G401.6 (cell line): ENCODE measurements around the gene RANBP3.

Source experiments
- FAIRE-seq: peaks from 2 replicates; lab custom pipeline; 2012; peaks lifted over from hg19 to GRCh38; lab: Jason Lieb, UNC

RANBP3 gene

DNA sequence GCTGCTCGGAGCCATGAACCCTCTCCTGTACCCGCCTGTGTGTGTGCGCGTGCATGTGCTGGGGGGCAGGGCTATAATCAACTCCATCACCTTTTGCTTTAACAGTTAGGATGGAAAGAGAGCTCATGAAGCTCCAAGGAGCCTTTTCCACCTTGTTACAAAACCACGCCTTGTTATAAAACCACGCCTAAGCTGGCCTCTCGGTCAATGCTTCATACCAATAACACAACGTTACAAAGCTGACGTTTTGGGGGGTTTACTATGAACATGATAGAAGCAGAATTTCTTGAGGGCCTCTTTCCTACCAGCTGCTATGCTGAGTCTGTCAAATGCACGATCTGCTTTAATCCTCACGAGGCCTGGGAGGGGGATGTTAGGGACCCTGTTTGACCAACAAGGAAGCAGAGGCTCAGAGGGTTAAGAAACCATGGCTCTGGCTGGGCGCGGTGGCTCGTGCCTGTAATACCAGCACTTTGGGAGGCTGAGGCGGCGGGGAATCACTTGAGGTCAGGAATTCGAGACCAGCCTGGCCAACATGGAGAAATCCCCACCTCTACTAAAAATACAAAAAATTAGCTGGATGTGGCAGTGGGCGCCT, 52.0 kb downstream of the RANBP3 start:
- no peak for FAIRE-seq

DNA sequence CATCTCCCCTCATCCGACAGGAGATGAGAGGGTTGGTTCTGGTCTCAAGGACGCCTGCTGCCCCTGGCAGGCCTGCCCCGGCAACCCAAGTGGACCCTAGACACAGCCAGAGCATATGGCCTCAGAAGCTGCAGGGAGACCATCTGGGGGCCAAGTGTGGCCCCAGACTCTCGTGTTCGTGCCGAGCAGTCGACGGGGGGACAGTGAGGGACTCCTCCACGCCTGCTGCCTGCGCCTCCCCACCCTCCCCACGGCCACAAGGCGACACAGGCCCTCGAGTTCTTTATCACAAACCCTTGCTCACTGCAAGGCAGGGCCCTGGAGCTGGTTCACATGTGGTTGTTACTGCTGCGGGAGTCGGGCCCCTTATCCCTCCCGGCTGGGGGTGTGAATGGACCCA, 54.6 kb downstream of the RANBP3 start:
- no peak for FAIRE-seq

DNA sequence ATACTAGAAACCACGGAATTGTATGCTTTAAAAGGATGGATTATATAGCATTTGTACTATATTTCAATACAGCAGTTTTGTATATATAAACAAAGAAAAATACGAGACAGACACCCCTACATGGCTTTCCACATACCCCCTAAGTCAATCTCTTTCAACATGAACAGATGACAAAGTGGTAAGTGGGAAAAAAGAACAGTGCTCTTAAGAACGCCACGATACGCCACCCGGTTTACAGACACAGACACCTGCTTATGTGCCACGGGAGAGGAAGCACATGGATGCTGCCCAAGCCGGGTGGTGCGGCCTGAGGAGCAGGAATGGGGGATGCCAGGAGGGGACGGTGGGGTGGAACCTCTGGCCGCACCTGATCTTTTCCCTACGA, 55.8 kb downstream of the RANBP3 start:
- FAIRE-seq: no peak

DNA sequence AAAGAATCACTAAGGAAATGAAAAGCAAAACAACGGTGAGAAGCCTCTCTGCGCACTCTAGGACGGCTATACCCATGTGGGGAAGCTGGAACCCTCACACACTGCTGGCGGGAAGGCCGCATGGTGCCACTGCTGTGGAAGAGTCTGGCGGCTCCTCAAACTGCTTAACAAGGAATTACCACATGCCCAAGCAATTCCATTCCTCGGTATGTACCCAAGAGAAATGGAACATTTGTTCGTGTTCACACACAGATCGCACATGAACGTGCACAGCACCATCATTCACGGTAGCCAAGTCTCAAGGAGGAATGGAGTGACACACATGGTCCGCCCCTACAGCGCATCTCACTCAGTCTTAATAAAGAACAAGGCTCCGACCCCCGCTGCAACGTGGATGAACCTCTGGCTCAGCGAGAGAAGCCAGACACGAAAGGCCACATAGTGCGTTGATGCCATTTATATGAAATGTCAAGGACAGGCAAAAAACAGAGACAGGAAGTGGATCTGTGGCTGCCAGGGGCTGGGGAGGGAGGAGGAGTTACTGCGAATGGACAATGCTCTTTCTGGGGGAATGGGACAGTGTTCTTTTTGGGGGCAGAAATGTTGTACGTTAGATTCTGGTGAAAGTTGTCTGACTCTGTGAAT, 56.3 kb downstream of the RANBP3 start:
- FAIRE-seq: no peak

DNA sequence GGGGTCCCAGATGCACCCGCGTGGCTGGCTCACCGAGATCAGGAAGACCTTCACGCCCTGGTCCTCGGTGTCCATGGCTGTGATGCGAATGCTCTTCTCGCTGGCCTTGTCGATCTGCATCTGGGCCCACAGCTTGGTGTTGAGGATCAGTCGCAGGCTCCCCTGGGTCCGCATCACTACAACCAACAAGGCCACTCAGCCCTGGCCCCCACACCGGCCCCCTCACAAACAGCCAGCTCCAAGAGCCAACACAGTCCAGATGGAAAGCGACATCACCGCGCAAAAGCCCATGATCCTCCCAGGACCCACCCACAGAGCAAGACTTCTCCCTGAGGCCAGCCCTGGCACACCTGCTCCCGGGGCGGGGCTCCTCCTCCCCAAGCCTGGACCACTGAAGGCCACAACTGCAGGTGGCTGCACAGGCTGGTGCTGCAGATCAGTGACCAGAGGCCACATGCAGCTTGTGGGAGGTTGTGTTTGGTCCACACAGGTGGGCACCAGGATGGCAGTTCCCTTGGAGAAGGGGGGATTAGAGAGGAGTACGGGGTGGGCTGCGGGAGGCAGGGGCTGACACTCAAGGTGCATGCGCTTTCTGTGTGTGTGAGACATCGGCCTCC, 59.4 kb downstream of the RANBP3 start:
- FAIRE-seq: no peak

DNA sequence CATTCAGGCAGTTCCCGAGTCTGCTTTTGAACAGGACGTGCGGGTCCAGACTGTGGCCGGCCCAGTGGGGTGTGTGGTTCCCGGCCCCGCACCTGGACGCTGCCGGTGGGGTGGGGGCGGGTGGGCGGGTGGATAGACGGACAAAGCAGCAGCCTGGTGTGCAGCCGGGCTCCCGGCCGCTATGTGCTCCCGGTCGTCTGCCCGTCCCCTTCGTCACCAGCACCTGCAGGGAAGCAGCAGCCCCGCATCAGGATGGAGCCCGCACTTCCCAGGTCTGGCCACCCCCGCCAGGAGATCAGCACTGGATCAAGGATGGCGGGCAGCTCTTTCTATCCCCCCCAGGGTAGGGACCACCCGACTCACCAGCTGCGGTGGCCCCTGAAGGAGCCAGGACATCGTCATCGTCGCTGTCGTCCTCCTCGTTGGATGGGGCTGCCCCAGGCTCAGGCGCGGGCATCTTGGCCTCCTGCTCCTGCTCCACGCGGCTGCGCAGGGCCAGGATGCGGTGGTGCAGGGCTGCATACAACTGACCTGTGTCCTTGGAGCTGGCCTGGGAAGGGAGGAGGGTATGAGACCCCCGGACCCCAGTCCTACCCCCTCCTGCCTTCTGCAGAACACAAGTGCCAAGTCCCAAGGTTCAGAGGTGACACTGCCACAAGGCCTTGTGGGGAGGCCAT, 60.4 kb downstream of the RANBP3 start:
- FAIRE-seq: no peak

DNA sequence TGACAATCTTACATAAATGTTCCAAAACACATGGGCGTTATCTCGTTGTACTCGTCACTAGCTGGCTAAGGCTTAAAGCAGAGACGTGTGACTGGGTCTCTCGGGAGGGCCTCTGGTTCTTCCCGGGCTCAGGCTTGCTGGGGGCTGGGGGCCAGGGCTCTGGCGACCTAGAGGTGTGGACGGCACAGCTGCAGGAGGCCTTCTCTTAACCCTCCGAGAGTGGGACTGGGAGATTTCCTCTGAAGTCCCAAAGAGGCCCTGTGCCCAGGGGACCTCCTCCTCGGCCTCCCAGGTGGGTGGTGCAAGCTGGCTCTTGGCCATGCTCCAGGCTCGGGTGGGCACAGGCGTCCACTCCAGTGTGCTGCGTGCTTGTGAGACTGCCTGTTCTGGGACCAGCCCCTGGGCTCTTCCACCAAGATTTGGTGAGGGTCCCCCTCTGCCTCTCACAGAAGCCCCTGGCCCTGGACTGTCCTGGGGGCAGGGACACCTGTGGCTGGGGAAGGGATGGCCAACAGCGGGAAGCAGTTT, 61.7 kb downstream of the RANBP3 start:
- no peak for FAIRE-seq

DNA sequence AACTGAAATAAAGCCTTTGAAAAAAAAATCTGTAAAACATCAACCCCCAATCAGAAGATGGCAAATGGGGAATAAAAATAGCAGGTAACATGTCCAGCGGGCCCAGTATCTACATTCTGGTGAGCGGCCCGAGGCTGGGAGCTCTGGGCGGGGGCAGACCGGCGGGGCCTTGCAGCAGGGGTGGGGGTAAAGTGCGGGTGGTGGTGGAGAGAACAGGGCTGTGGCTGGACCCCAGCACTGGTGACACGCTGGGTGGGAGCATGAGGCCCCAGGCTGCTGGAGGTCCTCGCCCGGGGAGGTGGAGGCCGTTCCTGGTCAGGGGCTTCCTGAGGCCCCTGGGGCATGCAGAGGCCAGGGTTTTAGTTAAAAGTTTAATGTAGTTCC, 62.2 kb downstream of the RANBP3 start:
- no peak for FAIRE-seq

DNA sequence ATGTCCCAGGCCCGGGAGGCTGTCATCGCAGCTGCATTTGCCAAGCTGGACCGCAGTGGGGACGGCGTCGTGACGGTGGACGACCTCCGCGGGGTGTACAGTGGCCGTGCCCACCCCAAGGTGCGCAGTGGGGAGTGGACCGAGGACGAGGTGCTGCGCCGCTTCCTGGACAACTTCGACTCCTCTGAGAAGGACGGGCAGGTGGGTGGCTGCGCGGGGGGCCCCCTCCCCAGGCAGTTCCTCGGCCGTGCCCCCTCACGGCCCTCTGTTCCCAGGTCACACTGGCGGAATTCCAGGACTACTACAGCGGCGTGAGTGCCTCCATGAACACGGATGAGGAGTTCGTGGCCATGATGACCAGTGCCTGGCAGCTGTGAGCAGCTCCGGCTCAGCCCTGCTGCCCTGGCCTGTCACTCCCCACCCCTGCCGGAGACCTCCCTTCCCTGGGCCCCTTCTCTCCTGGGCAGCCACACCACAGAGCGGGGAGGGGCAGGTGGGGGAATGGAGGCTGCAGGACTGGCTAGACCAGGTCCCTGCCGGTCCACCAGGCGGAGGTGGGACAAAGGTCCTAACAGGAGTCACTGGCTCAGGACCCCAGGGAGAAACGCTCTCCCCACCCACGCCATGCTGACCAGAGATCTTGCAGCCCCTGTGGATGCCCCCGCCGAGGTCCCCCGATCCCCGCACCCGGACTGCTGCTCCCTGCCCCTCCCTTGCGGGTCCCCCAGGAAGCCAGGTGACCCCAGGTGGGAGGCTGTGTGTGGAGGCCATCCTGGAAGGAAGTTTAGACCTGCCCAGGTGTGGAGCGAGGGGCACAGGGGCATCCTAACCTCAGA, 62.8 kb downstream of the RANBP3 start:
- no peak for FAIRE-seq

DNA sequence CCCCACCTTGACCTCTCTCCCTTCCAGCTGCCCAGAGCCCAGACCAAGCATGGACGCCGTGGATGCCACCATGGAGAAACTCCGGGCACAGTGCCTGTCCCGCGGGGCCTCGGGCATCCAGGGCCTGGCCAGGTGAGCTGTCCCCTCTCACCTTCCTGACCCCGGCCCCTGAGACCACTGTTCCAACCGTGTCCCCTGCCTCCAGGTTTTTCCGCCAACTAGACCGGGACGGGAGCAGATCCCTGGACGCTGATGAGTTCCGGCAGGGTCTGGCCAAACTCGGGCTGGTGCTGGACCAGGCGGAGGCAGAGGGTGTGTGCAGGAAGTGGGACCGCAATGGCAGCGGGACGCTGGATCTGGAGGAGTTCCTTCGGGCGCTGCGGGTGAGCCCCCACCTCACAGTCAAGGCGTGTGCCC, 63.6 kb downstream of the RANBP3 start:
- FAIRE-seq: no peak

DNA sequence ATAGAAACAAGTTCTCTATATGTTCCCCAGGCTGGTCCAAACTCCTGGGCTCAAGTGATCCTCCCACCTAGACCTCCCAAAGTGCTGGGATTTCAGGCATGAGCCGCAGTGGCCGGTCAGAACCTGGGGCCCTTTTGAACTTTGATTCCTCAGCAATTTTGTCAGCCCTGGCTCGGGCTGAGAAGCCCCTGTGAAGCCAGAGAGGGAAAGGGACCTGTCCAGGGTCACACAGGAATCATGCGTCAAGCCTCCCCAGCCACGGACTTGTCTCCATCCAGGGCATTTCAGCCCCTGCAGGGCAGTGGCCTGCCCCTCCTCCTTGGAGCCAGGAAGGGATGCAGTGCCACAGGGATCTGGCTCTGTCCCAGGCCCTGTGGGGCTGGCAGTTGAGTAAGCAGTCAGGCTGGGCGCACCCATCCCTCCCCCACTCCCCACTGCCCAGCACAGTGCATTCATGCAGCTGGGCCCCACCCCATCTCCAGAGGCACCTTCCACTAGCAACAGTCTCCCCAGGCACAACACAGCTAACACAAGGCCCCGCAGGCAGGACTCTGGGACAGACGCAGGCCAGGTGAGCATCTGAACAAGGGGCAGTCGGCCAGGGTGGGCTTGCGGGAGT, 64.1 kb downstream of the RANBP3 start, which contains the start of gene CAPS:
CAPS (plus strand) TSS at position 516 of the 619 bp plus-strand sequence. CDS start 153 bp downstream, outside the sequence.
- FAIRE-seq: no peak

DNA sequence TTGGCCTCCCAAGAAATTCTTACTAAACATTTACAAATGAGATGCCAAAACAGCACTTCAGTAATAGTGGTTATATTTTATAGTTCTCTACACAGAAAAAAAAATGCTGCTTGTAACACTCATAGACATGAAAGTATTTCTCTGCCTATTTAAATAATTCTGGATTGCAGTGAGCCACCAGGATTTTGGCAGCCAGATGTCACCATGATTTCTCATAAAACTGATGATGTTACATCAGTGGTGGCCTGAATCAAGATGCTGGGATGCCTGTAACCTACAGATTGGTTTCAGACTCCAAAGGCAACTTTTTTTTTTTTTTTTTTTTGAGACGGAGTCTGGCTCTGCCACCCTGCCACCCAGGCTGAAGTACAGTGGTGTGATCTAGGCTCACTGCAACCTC, 66.6 kb downstream of the RANBP3 start:
- no peak for FAIRE-seq

DNA sequence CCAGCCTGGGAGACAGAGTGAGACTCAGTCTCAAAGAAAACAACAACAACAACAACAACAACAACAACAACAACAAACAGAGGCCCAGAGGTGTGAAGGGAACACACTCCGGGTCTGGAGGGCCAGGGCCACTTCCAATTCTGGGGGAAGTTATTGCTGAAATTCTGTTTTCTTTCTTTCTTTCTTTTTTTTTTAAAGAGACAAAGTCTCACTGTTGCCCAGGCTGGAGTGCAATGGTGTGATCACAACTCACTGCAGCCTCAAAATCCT, 67.4 kb downstream of the RANBP3 start:
- FAIRE-seq: no peak

DNA sequence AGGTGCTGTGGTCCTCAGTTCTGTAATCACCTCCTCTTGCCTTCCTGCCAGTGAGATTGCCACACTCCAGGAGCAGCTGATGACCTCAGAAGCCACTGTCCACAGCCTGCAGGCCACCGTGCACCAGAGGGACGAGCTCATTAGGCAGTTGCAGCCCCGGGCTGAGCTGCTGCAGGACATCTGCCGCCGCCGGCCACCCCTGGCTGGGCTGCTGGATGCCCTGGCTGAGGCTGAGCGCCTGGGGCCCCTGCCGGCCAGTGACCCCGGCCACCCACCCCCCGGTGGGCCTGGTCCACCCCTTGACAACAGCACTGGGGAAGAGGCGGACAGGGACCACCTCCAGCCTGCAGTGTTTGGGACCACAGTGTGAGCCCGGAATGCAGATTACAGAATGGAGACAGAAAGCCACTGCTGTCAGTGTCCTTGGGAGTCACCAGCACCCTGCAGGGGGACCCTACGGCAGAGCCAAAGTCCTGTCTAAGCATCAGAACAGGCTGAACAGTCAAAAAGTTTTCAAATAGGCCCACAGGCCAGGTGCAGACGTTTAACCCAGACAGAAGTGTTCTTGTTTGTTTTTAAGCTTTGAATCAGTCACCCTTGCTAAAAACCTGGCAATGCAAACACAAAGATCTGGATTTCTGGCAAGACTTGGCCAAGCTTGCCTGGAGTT, 69.0 kb downstream of the RANBP3 start:
- no peak for FAIRE-seq

DNA sequence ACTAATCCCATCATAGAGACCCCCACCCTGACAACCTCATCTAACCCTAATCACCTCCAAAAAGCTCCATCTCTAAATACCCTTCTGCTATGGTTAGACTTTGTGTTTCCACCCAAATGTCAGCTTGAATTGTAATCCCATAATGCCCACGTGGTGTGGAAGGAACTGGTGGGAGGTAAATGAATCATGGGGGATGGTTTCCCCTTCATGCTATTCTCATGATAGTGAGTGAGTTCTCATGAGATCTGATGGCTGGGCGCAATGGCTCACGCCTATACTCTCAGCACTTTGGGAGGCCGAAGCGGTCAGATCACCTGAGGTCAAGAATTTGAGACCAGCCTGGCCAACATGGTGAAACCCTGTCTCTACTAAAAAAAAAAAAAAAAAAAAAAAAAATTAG, 70.7 kb downstream of the RANBP3 start:
- no peak for FAIRE-seq

DNA sequence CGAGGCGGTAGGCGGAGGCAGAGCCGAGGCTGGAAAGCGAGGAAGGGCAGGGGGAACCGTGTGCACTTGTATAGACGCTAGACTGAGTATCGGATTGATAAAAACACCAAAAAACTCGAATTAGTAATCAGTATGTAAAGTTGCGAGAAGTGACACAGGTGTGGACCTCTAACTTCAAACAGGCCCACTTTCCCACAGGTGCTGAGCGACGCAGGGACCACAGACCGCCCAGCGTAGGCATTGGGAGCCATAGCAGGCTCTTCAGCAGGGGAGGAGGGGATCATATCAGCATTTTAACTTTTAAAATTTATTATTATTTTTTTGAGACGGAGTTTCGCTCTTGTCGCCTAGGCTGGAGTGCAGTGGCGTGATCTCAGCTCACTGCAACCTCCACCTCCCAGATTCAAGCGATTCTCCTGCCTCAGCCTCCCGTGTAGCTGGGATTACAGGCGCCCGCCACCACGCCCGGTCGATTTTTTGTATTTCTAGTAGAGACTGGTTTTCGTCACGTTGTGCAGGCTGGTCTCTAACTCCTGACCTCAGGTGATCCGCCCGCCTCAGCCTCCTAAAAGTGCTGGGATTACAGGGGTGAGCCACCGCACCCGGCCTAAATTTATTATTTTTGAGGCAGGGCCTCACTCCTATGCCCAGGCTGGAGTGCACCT, 72.7 kb downstream of the RANBP3 start:
- no peak for FAIRE-seq

DNA sequence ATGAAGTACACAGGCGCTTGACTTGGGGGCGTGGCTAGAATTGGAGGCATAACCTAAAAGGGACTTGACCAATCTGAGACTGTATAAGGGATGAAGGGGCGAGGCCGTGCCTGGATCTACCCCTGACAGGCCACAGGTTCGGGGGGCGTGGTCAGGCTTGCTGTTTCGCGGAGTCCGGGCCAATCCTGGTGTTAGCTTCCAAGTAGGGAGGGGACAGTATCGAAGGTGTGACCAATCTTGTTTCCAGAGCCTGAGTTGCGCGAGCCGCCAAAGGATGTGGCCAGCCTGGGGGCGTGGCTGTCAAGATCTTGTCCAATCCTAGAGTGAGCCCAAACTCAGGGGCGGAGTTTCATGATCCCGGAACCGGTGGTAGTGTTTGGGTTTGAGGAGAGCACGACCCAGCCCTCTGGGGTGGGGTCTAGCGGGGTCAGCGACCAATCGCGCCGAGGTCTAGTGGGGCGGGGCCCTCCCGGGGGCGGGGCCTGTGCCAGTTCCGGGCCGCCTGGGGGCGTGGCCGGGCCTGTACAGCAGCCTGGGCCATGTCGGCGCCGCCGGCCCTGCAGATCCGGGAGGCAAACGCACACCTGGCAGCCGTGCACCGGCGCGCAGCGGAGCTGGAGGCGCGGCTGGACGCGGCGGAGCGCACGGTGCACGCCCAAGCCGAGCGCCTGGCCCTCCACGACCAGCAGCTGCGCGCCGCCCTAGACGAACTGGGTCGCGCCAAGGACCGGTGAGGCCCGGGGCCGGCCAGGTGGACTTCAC, 73.4 kb downstream of the RANBP3 start, which contains the start of gene VMAC:
VMAC (plus strand) TSS at position 521 of the 762 bp plus-strand sequence; CDS start at position 540, 19 bp downstream.
- FAIRE-seq: peak; percentile 100

DNA sequence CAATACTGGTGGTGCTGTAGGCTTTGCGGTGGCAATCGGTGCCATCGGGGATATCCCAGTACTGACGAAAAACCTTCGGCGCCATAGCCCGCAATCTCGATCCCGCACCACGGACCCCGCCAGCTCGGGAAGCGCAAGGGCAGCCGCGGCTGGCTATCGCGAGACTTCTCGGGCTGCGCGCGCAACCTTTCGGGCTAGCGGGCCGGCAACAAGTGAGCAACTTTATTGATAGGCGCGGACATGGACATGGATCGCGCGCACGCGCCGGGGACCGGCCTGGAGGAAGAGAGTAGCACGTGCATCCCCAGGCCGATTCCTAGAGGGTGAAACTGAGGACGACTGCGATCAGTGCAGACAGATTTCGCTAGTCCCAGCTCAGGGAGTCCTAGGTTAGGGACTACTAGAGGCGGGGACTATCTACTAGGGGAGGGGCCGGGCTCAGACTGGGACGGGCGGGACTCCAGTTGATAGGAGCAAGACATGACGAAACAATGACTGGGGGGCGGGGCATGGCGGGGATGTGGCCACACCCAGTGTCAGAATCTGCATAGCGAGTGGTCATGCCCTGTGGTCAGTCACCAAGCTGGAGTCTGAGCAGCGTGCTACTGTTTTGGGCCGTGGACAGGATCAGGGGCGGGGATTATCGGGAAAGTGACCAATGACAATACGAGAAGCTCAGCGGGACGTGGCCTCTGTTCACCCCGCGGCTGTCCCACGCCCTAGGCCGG, 74.2 kb downstream of the RANBP3 start, which contains the start of gene NDUFA11:
NDUFA11 (minus strand) TSS at position 167 of the 728 bp plus-strand sequence; CDS start at position 85, 82 bp downstream.
- FAIRE-seq: no peak

DNA sequence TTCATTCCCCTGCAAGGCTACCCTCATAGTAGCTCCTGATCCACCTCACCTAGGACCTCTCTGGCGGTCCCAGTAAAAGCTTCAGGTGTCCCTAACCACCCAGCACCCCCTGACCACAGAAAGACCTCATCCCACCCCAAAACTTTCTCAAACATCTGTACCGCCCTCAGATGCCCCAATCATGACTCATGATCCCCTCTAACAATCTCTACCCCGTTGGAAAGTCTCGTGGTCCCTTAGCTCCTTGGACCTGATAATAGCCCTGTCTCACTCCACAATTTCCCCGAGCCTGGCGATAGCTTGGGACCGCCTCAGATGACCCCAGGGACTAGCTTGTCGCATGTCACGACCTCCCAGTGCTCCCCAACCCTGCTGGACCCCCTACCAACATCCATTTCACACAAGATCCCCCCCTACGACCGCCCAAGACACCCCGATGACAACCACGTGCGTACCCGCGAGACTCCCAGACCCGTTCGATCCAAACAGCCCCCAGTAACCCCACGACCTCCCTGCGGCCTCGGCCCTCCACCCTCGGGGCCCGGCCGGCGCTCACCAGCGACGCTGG, 74.8 kb downstream of the RANBP3 start:
- no peak for FAIRE-seq
